ACC112 (cell line): ENCODE results near the gene SEC61B.
"Not testable (repeated sequence)": the region's sequence is repeated elsewhere in the genome, so short reads cannot be mapped to it uniquely, and the experiment has no call there.

ENCODE experiments used
- H2AFZ ChIP-seq: fragments of 200-600 bp; sonication (generic); one replicate; pipeline ENCODE4 v1.6.0; 2017; ENCODE audit warnings: antibody characterized with exemption, low read length; ENCODE audit not compliant: unreplicated experiment
- H3K27ac ChIP-seq: fragments of 200-600 bp; sonication (generic); 2 replicates; pipeline ENCODE4 v1.5.1; 2014; ENCODE audit warnings: low read depth, mild to moderate bottlenecking, antibody characterized with exemption, low read length, moderate library complexity
- H3K27me3 ChIP-seq: fragments of 200-600 bp; sonication (generic); 2 replicates; pipeline ENCODE4 v1.6.1; 2014; ENCODE audit warnings: mild to moderate bottlenecking, antibody characterized with exemption, low read length, moderate library complexity, mixed read lengths; ENCODE audit not compliant: insufficient read depth
- H3K36me3 ChIP-seq: fragments of 200-600 bp; sonication (generic); 2 replicates; pipeline ENCODE4 v1.6.1; 2016; ENCODE audit warnings: mild to moderate bottlenecking, antibody characterized with exemption, low read length, moderate library complexity, mixed read lengths; ENCODE audit not compliant: insufficient read depth
- H3K4me1 ChIP-seq: fragments of 200-600 bp; sonication (generic); one replicate; pipeline ENCODE4 v1.6.1; 2016; ENCODE audit warnings: low read length, mixed read lengths; ENCODE audit not compliant: insufficient read depth, unreplicated experiment, control insufficient read depth
- H3K4me3 ChIP-seq: fragments of 200-600 bp; sonication (generic); 2 replicates; pipeline ENCODE4 v1.5.1; 2014; ENCODE audit warnings: mild to moderate bottlenecking, low read depth, low read length
- H3K79me2 ChIP-seq: fragments of 200-600 bp; sonication (generic); one replicate; pipeline ENCODE4 v1.6.0; 2016; ENCODE audit warnings: low read length; ENCODE audit not compliant: control insufficient read depth, unreplicated experiment, insufficient read depth

Gene SEC61B

GRCh38 chr9:99237849-99238248 is 15.8 kb downstream of the SEC61B start:
- peaks cover 16% of the 10 kb centered on the region for H3K4me1 ChIP-seq
- H3K36me3 ChIP-seq, H3K79me2 ChIP-seq, H3K27ac ChIP-seq, H2AFZ ChIP-seq, H3K4me3 ChIP-seq, H3K27me3 ChIP-seq: not testable (repeated sequence)

GRCh38 chr9:99238331-99238730 is 16.2 kb downstream of the SEC61B start:
- H2AFZ ChIP-seq = no peak overlapping the region
- H3K27ac ChIP-seq = no peak overlapping the region
- H3K4me3 ChIP-seq = no peak overlapping the region
- H3K36me3 ChIP-seq = no peaks in the 10 kb centered on the region
- H3K79me2 ChIP-seq = no peaks in the 10 kb centered on the region
- H3K27me3 ChIP-seq = no peaks in the 10 kb centered on the region
- peaks cover 16% of the 10 kb centered on the region for H3K4me1 ChIP-seq

GRCh38 chr9:99239341-99240060 is 17.4 kb downstream of the SEC61B start:
- Histone ChIP-seq H3K4me1 (peaks cover 16% of the 10 kb centered on the region), H3K79me2 (no peaks in the 10 kb centered on the region), H3K36me3 (no peaks in the 10 kb centered on the region), H2AFZ (no peak overlapping the region), H3K27me3 (no peaks in the 10 kb centered on the region), H3K27ac (peak overlapping the region; percentile 64), H3K4me3 (no peak overlapping the region)

- Histone ChIP-seq H3K36me3 (no peaks in the 10 kb centered on the region), H3K4me3 (no peak overlapping the region), H3K4me1 (peaks cover 16% of the 10 kb centered on the region), H2AFZ (no peak overlapping the region), H3K79me2 (no peaks in the 10 kb centered on the region), H3K27me3 (no peaks in the 10 kb centered on the region), H3K27ac (no peak overlapping the region)
Measured at GRCh38 chr9:99241106-99241505, 19.0 kb downstream of the SEC61B start.

GRCh38 chr9:99244344-99245260 is 22.5 kb downstream of the SEC61B start:
- Histone ChIP-seq H2AFZ (no peak overlapping the region), H3K27me3 (no peaks in the 10 kb centered on the region), H3K4me1 (peaks cover 8% of the 10 kb centered on the region), H3K79me2 (no peaks in the 10 kb centered on the region), H3K36me3 (no peaks in the 10 kb centered on the region), H3K27ac (no peak overlapping the region), H3K4me3 (no peak overlapping the region)

- Histone ChIP-seq H3K27ac (no peak overlapping the region), H3K79me2 (no peaks in the 10 kb centered on the region), H3K27me3 (no peaks in the 10 kb centered on the region), H2AFZ (no peak overlapping the region), H3K4me1 (no peaks in the 10 kb centered on the region), H3K36me3 (no peaks in the 10 kb centered on the region), H3K4me3 (no peak overlapping the region)
Measured at GRCh38 chr9:99249619-99250018, 27.5 kb downstream of the SEC61B start.

GRCh38 chr9:99251157-99251556 is 29.1 kb downstream of the SEC61B start:
- Histone ChIP-seq H3K79me2 (no peaks in the 10 kb centered on the region), H3K4me3 (no peak overlapping the region), H3K36me3 (no peaks in the 10 kb centered on the region), H3K27ac (no peak overlapping the region), H2AFZ (no peak overlapping the region), H3K4me1 (no peaks in the 10 kb centered on the region), H3K27me3 (no peaks in the 10 kb centered on the region)

GRCh38 chr9:99253134-99253533 is 31.1 kb downstream of the SEC61B start:
- Histone ChIP-seq H3K4me3 (no peak overlapping the region), H3K27ac (no peak overlapping the region), H3K79me2 (no peaks in the 10 kb centered on the region), H3K4me1 (no peaks in the 10 kb centered on the region), H3K27me3 (no peaks in the 10 kb centered on the region), H2AFZ (no peak overlapping the region), H3K36me3 (no peaks in the 10 kb centered on the region)

GRCh38 chr9:99253772-99254431 is 31.8 kb downstream of the SEC61B start:
- Histone ChIP-seq H3K27ac (no peak overlapping the region), H3K4me1 (peaks cover under 1% of the 10 kb centered on the region), H2AFZ (no peak overlapping the region), H3K36me3 (no peaks in the 10 kb centered on the region), H3K79me2 (no peaks in the 10 kb centered on the region), H3K27me3 (no peaks in the 10 kb centered on the region), H3K4me3 (no peak overlapping the region)

- Histone ChIP-seq H3K36me3 (no peaks in the 10 kb centered on the region), H3K4me3 (no peak overlapping the region), H3K27me3 (no peaks in the 10 kb centered on the region), H3K79me2 (no peaks in the 10 kb centered on the region), H2AFZ (no peak overlapping the region), H3K4me1 (peaks cover 11% of the 10 kb centered on the region), H3K27ac (no peak overlapping the region)
Measured at GRCh38 chr9:99255651-99256050, 33.6 kb downstream of the SEC61B start.
